PC-9 (cell line): ENCODE measurements around the gene TTC29.

ENCODE experiments used
- CTCF ChIP-seq: fragments of 200-600 bp; sonication (generic); conservative IDR thresholded peaks from 2 replicates; pipeline ENCODE4 v1.6.1; 2017; ENCODE audit warnings: mixed run types, antibody characterized with exemption, mild to moderate bottlenecking, moderate library complexity
- EZH2 ChIP-seq: fragments of 200-600 bp; sonication (generic); IDR thresholded peaks from 2 replicates; pipeline ENCODE4 v1.8.0; 2017; ENCODE audit warnings: antibody characterized with exemption, low read depth

GRCh38 chr4:146793727-146794126, 151.9 kb downstream of the TTC29 start:
- TF ChIP-seq CTCF: no peak
- TF ChIP-seq EZH2: no peak
